Measurements from ENCODE around the gene ZNF580. TPM values are rescaled to one million over a fixed set of nuclear protein-coding genes. Genes with fewer than 3 reads are reported as not detected.

Gene ZNF580
- polyA plus RNA-seq, 3 donors = 55.8 to 60.5 (median 57.3) TPM

DNA sequence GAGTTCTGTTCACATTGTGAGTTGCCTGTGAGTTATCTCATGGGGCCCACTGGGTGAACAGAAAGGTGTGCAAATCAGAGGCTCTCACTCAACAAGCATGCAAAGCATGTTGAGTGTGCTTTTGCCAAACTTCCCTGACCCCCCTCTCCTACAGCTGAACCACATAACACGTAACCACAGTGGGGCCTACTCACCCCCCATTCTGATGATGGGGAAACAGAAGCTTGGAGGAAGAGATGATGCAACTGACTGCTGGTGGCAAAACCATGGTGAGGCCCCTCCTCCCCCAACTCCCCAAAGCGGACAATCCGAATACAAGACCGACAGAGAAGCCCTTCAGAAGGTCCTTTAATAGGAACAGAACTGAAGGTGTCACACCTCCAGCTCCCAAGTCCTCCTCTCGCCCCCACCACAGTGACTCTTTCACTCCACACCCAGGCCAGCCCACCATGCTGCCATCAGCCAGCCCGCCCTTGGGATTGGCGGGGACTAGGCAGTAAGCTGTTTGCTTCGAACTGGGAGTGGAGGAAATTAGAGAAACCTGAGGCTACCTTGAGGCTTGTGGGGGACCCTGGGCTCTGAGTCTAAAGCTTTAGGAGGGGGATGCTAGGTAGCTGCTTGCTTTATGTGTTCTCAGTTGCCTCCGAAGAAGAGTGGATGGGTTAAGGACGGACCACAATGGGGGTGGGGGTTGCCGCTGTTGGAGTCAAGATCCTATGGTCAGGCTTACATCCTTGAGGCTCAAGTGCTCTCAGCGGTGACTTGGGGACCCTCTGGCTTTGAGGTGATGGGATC is 20.2 kb upstream of the ZNF580 start:
- no peak for DNase-seq

DNA sequence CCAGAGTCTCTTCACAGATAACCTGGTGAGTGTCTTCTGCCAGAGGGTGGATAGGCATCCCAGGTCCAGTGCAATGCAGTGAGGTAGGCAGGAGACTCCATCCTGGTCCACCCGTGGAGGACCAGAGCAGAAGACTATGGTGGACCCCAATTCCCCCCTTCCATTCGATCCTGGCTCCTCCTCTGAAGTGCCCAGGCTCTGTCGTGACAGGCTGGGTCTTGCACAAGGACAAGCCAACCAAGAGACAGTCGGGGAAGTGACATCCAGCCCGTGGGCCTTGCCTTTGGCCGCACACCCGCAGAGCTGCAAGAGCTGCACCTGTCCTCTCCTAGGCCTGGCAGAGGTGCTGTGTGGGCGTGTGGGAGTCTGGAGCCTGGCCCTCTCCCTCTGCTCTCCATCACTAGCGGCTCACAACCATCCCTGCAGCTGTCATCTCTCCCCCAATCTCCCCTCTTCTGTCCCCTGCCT is 19.6 kb upstream of the ZNF580 start:
- DNase-seq = no peak

DNA sequence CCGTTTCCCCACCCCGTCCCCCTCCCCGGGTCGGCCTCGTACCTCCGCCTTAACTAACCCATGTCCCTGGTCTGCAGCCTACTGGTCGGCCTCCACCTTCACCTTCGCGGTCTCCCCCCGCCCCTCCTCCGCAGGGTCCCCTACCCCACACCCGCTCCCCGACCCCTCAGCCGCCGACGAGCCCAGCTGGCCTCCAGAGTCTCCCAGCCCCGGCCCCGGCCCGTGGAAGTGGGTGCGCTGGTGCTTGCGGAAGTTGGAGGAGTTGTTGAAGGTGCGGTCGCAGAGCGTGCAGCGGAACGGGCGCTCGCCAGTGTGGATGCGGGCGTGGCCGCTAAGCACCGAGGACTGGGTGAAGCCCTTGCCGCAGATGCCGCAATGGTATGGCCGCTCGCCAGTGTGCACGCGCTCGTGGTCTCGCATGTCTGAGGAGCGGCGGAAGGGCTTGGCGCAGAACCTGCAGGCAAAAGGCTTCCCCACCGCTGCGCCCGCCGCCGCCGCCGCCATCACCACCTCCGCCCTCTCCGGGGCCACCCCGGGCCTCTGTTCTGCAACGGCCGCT is 19.1 kb upstream of the ZNF580 start:
- no peak for DNase-seq

DNA sequence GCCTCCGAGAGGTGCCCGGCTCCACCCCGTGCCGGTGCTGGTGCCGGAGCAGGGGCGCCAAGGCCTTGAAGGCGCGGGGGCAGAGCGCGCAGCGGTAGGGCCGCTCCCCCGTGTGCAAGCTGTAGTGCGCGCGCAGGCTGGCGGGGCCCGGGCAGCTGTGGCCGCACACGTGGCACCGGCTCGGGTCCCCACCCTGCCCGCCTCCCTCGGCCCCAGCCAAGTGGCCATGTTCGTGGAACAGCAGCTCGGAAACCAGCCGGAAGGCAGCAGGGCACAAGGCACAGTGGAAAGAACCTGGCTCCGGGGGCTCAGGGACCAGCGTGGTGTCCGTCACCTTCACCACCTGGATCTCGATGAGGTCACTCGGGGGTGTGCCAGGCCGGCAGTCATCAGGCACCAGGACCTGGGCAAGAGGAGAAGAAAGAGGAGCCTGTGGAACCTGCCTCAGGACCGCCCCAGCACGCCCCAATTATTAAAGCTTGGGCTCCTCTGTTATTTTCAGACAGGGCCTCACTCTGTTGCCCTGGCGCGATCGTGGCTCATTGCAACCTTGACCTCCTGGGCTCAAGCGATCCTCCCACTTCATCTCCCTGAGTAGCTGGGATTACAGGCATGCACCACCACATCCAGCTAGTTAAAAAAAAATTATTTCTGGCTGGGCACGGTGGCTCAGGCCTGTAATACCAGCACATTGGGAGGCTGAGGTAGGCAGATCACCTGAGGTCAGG is 18.4 kb upstream of the ZNF580 start:
- DNase-seq = no peak

DNA sequence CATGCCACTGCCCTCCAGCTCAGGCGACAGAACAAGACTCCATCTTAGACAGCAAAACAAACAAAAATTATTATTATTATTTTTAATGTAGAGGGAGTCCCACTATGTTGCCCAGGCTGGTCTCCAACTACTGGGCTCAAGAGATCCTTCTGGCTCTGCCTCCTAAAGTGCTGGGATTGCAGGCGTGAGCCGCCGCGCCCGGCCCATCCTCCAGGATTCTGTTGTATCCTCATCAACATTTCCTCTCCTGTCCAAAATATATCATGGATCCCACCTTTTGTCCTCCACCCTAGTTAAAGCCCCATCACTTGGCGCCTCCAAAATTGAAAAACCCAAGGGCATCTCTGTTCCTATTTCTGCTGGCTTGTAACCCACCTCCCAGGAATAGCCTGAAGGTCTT is 17.7 kb upstream of the ZNF580 start:
- DNase-seq = no peak

DNA sequence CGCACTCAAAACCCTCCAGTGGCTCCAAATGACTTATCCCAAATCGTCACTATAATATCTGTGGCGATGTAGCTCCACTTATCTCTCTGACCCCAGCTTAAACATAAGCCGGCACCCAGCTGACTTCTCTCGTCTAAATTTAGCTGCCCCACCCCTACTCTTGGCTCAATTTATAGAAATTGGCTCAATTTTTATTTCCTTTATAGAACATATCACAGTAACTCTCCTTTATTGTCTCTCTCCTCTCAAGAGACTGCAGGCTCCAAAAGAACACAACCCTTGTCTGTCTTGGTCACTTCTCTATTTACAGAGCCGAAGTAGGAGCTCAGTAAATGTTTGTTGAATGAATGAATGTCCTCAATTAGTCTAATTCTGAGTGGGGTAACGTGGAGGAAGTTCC is 17.2 kb upstream of the ZNF580 start:
- DNase-seq = no peak

DNA sequence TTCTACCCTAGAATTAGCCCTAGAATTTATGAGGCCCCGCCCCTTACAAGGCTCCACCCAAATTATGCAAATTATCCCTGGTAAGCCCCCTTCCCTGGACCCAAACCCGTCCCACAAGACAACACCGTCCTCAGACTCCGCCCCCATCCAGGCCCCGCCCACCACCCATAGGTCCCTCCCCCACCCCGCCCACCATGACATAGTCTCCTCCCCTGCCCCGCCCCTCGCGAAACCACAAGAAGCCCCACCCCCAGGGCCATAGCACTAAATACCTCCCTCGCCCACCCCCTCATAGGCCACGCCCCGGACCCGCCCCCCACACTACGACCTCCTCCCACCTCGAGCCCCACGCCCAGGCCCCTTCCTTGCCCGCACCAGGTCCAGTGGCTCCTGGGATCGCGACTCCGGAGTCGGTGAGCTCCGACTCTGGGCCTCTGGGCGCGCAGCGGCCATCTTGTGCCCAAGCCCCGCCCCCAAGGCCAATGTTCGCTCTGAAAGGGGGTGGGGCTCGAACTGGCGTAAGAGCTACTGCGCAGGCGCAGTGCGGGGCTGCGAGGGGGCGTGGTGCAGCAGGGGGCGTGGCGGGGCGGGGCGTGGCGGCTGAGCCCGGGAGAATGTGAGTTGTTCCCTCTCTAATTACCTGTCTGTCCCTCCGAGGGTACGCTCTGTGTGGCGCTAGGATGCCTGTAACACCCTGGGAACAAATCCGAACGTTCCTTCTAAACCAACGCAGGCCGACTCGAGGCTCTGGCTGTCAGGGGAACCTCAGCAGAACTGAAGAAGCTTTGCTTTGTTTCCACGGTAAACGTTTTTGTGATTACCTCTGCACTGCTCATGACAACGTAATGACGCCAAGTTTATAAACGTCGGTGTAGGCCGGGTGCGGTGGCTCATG is 16.4 kb upstream of the ZNF580 start, which contains the start of gene ZNF784:
ZNF784 (minus strand) TSS at position 458 of the 895 bp plus-strand sequence; CDS start at position 453, 5 bp downstream.
- DNase-seq = peak; percentile 92

DNA sequence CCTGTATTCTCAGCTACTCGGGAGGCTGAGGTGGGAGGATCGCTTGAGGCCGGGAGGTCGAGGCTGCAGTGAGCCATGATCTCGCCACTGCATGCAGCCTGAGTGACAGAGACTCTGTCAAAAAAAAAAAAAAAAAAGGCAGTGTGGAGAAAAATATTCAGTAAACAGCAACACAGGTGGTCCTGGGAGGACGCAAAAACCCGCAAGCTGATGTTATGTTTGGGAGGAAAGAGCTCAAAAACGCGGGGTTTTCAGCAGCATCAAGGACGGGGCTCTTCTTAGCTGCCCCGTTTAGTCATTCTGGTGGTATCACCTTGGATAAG is 15.8 kb upstream of the ZNF580 start:
- no peak for DNase-seq

DNA sequence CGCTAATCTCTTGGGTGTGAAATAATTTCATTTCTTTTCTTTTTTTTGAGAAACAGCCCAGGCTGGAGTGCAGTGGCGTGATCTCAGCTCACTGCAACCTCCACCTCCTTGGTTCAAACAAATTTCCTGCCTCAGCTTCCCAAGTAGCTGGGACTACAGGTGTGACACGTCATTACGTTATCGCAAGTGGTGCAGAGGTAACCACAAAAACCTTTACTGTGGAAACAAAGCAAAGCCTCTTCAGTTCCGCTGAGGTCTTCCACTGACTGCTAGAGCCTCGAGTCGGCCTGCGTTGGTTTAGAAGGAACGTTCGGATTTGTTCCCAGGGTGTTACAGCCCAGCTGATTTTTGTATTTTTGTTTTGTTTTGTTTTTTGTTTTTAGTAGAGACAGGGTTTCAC is 14.5 kb upstream of the ZNF580 start:
- DNase-seq = no peak

DNA sequence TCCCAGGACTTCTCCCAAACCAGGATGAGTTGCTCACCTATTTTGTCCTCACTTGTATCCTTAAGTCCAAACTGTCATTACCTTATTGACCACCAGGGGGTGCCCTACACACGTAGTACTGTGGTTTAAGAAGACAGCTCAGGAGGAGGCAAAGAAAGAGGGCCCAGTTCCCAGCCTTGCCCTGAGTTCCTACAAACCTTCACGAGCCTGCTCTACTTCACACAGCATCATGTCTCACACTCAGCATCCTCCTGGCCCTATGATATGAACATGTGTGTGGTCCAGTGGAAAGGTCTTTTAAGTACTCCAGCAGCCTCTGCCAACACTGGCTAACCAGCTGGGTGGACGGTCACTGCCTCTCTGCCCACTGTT is 8.4 kb upstream of the ZNF580 start:
- DNase-seq = peak; percentile 92

DNA sequence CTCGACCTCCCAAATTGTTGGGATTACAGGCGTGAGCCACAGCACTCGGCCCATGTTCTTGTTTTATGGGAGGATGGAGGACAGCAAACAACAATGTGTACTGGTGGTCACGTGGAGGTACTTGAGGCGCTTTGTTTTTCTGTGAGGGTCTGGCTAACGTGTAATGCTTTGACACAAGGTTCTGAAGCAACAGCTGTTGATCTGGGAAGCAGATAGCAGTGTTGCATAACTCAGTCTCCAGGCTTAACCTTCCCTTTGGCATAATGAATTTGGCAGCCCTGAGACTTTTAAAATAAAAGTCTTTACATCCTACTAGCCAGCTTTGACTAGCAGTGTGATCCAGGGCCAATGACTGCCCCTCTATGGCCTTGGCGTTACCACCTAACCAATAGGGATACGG is 6.9 kb upstream of the ZNF580 start:
- DNase-seq = no peak

DNA sequence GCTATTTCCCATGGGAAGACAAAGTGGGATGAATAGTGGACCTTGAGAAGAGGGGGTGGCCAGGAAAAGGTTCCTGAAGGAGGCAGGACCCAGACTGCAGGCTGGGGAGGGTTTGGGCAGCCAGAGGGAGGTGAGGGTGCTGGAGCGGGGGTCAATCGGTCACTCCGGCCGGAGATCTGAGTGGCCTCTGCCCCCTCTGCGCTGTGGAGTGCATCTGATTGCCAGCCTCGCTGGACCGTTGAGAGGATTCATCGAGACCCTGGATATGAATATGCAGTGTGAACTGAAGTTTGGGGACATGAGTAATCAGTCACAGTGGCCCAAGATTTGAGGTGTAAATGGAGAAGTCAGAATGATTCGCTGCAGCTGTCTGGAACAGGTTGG is 5.5 kb upstream of the ZNF580 start:
- DNase-seq = no peak

DNA sequence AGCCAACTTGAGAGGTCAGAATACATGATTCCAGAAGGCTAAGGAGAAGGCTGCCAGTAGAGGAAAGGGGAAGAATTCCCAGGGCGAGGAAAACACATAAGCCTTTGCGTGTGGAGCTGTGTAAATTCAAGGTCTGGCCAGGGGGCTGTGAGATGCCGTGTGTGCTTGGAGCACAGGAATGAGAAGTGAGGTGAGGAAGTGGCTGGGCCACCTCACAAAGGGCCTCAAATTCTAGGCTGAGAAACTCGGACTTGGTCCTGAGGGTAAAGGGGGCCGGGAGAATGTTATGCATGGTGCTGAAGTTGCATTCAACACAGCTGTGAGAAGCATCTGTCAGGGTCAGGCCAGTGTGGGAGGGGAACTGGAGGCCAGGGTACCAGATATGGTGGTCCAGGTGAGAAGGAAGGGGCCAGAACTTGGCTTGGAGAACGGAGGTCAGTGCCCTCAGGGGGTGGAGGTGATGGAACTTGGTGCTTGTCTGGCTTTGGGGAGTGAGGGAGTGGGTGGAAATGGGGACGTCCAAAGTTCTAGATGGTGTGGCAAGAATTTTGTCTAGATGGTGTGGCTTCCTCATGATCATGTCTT is 4.9 kb upstream of the ZNF580 start:
- DNase-seq = no peak

DNA sequence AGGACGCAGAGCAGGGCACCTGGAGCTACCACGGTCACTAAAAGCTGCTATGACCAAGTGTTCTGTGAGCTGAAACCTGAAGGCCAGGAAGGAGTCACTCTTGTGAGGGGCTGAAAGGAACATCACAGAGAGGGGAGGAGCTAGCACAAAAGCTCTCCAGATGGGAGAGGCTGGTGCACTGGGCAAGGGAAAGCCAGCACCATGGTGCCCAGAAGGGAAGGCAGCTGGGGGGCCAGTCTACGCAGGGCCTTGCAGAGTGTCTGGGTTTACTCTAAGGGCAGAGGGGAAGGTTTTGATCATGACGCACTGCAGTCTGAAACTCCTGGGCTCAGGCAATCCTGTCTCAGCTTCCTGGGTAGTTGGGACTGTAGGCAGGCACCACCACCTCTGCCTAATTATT is 4.1 kb upstream of the ZNF580 start:
- DNase-seq = no peak

DNA sequence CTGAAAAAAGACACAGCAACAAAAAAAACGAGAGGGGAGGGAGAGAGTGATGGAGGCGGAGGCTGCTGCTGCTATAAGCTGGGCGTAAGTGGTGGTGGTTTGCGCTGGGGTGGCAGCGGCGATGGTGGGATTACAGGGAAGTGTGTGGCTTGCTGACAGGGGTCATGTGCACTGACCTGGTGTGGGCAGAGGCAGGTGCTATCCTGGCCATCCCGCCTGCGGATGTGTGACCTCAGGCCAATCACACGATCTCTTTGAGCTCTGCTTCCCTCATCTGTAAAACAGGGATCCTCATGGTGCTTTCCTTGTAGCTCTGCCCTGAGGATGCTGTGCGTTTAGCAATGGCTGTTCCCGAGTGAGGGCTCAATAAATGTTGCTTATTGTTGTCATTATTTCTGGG is 3.3 kb upstream of the ZNF580 start:
- no peak for DNase-seq

DNA sequence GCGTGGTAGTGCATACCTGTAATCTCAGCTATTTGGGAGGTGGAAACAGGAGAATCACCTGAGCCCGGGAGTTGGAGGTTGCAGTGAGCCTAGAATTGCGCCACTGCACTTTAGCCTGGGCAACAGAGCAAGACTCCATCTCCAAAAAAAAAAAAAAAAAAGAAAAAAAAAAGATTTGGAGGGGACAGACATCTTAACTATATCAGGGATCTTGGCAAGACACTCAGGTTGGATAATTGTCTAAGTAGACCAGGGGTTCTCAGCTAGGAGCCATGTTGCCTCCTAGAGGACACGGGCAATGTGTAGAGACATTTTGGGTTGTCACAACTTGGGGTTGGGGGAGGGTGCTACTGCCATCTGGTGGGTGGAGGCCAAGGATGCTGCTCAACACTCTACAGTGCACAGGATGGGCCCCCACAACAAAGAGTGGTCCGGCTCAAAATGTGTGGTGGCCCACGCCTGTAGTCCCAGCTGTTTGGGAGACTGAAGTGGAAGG is 1.9 kb upstream of the ZNF580 start:
- no peak for DNase-seq

DNA sequence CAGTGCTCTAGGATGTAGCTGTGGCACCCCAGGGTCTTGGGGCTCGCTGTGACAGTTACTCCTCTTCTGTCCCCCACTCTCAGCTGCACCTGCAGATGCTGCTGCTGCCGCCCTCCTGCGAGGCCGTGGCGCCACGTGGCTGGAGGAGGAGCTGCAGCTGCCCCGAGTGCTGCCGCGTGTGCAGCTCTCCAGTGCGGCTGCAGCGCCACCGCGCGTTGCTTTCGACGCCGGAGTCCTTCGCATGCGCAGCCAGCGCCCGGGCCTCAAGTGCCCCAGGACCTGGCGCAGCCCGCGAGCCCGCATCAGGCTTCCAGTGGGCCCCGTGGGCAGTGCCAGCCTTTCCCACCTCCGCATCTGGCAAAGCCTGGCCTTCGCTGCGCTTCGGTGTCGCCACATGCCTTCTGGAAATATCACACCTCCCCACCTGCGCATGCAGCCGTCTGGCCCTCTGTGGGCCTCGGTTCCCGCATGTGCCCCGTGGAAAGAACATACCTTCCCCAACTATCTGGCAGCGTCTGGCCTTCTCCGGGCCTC is 692 bp upstream of the ZNF580 start:
- DNase-seq = no peak

DNA sequence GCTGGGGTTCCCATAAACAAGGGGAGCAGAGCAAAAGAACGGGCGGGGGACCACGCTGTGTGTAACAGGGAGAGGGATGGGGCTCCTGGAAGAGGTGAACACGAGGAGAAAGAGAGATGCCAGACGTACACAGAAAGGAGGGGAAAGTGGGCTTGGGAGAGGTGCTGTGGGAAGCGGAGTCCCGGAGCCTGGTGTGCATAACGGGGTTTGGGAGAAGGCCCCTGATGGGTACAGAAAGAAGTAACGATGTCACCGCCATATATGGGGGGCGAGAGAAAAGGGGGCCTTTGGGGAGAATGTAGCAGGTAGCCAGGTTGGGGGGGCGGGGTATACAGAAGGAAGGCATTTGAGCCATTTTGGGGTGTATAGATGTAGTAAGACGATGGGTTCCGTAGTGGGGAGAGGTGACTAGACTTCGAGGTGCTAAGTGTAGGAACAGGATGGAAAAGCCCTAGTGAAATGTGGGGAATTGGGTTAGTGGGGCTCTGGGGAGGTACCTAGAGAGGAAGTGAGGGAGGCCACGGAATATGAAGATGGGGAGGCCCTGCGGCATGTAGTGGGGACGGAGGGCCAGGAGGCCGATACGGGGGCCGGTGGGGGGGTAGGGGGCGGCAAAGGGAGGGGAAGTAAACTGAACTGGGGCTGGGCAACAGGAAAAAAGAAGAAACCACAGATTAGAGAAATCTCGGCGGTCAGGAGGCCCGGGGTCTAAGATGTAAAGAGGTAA is 787 bp downstream of the ZNF580 start:
- no peak for DNase-seq

DNA sequence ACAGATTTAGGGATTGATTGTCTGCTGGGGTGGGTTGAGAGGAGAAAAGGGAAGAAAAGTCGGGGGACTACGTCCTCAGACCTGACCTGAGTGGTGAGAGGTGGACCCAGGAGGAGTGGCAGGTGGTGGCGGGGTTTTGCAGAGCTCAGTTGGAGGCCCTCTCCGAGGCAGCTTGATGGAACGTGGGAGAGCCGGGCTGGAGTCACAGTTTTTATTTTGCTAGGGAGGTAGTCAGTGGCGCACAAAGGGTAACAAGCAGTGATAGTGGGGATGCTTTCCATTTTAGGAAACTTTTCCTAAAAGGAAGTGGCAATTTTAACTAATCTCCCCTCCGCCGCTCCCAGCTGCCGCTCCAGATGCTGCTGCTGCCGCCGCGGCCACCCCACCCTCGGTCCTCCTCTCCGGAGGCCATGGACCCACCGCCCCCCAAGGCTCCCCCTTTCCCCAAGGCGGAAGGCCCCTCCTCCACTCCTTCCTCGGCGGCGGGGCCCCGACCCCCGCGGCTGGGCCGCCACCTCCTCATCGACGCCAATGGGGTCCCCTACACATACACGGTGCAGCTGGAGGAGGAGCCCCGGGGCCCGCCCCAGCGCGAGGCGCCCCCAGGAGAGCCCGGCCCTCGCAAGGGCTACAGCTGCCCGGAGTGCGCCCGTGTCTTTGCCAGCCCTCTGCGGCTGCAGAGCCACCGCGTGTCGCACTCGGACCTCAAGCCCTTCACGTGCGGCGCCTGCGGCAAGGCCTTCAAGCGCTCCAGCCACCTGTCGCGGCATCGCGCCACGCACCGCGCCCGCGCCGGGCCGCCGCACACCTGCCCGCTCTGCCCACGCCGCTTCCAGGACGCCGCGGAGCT is 1.6 kb downstream of the ZNF580 start:
- no peak for DNase-seq

Measured in renal pelvis (tissue), 4 donors.